Measurements from ENCODE around the gene MYL10.

DNA sequence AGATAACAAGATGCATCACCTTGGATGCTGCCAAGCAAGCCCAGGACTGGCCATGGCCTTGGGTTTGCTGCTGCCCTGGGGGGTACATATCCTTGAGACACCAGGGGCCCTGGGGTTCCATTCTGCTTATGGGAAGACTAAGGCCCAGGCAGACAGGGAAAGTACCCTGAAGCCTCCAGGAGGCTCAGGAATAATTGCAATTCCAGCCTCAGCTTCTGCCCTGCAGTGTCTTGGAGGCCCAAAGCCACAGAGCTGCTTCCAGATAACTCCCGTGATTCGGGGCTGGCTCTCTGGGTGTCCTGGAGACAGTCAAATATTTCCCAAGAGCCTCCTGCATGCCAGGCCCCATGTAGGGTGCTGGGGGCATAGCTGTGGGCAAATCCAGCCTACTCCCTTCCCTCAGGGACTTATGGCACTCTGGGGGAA is 22.6 kb downstream of the MYL10 start:
- TF ChIP-seq, protein P1, sequence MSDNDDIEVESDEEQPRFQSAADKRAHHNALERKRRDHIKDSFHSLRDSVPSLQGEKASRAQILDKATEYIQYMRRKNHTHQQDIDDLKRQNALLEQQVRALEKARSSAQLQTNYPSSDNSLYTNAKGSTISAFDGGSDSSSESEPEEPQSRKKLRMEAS (IDR thresholded peaks at IDR 0.05; ENCODE audit: low read depth, low read length) = no peak
- TF ChIP-seq, protein P2, sequence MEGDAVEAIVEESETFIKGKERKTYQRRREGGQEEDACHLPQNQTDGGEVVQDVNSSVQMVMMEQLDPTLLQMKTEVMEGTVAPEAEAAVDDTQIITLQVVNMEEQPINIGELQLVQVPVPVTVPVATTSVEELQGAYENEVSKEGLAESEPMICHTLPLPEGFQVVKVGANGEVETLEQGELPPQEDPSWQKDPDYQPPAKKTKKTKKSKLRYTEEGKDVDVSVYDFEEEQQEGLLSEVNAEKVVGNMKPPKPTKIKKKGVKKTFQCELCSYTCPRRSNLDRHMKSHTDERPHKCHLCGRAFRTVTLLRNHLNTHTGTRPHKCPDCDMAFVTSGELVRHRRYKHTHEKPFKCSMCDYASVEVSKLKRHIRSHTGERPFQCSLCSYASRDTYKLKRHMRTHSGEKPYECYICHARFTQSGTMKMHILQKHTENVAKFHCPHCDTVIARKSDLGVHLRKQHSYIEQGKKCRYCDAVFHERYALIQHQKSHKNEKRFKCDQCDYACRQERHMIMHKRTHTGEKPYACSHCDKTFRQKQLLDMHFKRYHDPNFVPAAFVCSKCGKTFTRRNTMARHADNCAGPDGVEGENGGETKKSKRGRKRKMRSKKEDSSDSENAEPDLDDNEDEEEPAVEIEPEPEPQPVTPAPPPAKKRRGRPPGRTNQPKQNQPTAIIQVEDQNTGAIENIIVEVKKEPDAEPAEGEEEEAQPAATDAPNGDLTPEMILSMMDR (IDR thresholded peaks at IDR 0.05; ENCODE audit: low read depth, low read length) = no peak
- no peak for TF ChIP-seq POLR2A (IDR thresholded peaks at IDR 0.05; ENCODE audit: extremely low read depth, insufficient read length)

Measured in NB4 (cell line).